Coronary artery (tissue), 2 donors: ENCODE data around the gene PDE9A.

Source experiments
- DNase-seq: peaks from one replicate; pipeline ENCODE4 v3.0.0-alpha.2; 2017; ENCODE audit warnings: low spot score
- H3K27ac ChIP-seq, 2 donors: fragments of 200-600 bp; sonication (generic); one replicate each; pipeline ENCODE4 v1.5.1; 2016 to 2019
- H3K4me3 ChIP-seq: fragments of 200-600 bp; sonication (generic); 2 replicates; pipeline ENCODE4 v1.5.1; 2016; ENCODE audit warnings: mild to moderate bottlenecking, moderate library complexity
- CTCF ChIP-seq: fragments of 200-600 bp; sonication (generic); IDR thresholded peaks from one replicate; pipeline ENCODE4 v1.5.1; 2019; ENCODE audit warnings: antibody characterized with exemption

PDE9A gene

GRCh38 chr21:42679319-42680057 lies 26.1 kb downstream of the PDE9A start:
- no peak for DNase-seq
- TF ChIP-seq CTCF, result no peak
- H3K27ac ChIP-seq, result no peak overlapping the region
- no peak overlapping the region for H3K4me3 ChIP-seq

- TF ChIP-seq CTCF, result no peak
- H3K27ac ChIP-seq, result no peak overlapping the region
- DNase-seq, result no peak
- no peak overlapping the region for H3K4me3 ChIP-seq
These were observed 26.6 kb downstream of the PDE9A start for GRCh38 chr21:42680058-42680330.

GRCh38 chr21:42680429-42680828 lies 27.0 kb downstream of the PDE9A start:
- Histone ChIP-seq H3K4me3 (no peak overlapping the region), H3K27ac (no peak overlapping the region)
- no peak for DNase-seq
- no peak for TF ChIP-seq CTCF

- no peak for TF ChIP-seq CTCF
- Histone ChIP-seq H3K4me3 (no peak overlapping the region), H3K27ac (no peak overlapping the region)
- no peak for DNase-seq
These were observed 28.1 kb downstream of the PDE9A start for GRCh38 chr21:42681296-42682206.

- no peak for TF ChIP-seq CTCF
- H3K27ac ChIP-seq, result no peak overlapping the region
- no peak for DNase-seq
- H3K4me3 ChIP-seq, result no peak overlapping the region
These were observed 29.3 kb downstream of the PDE9A start for GRCh38 chr21:42682661-42683210.

GRCh38 chr21:42683371-42684108 lies 30.1 kb downstream of the PDE9A start:
- no peak for DNase-seq
- H3K4me3 ChIP-seq, result no peak overlapping the region
- TF ChIP-seq CTCF, result no peak
- H3K27ac ChIP-seq, result no peak overlapping the region
